Limb (tissue), 2 donors: ENCODE data around the gene NFS1.
"Not testable (repeated sequence)": the region's sequence is repeated elsewhere in the genome, so short reads cannot be mapped to it uniquely, and the experiment has no call there.

Experiments
- DNase-seq, 2 donors: peaks; one replicate each; pipeline ENCODE4 v3.0.0-alpha.2; 2016; ENCODE audit errors: extremely low spot score in 2 of 2

NFS1 gene

DNA sequence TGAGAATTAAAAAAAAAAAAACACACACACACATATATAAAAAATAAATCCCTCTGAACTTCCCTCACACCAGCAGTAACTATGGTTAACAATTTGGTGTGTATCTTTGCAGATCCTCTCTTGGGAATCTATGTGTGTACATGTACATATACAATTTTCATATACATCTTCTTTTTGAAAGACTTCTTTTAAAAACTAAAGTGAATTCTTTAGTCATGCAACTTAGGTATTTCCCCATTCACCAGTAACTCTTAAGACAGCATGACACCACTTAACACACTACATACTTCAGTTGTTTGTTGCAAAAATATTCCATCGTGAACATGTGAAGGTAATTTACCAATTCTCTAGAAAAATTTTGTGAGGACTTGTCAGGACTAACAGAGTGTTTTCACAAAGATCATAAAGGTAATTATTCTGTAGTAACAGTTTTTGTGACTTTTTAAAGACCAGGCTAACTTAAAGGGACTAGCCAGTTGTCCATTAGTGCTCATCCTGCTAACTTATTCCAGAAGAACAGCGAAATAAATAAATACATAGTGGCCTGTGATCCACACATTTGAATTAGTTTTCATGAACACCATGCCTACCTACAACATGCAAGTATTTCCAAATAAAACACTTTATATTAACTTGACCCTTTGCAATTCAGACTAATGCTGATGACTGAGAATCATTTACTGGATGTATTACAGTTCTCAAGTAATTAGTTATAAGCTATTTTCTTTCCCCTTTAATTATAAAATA is 30.9 kb upstream of the NFS1 start:
- no peak for DNase-seq

- no peak for DNase-seq
Measured at GRCh38 chr20:35729283-35729807, 30.2 kb upstream of the NFS1 start.

DNA sequence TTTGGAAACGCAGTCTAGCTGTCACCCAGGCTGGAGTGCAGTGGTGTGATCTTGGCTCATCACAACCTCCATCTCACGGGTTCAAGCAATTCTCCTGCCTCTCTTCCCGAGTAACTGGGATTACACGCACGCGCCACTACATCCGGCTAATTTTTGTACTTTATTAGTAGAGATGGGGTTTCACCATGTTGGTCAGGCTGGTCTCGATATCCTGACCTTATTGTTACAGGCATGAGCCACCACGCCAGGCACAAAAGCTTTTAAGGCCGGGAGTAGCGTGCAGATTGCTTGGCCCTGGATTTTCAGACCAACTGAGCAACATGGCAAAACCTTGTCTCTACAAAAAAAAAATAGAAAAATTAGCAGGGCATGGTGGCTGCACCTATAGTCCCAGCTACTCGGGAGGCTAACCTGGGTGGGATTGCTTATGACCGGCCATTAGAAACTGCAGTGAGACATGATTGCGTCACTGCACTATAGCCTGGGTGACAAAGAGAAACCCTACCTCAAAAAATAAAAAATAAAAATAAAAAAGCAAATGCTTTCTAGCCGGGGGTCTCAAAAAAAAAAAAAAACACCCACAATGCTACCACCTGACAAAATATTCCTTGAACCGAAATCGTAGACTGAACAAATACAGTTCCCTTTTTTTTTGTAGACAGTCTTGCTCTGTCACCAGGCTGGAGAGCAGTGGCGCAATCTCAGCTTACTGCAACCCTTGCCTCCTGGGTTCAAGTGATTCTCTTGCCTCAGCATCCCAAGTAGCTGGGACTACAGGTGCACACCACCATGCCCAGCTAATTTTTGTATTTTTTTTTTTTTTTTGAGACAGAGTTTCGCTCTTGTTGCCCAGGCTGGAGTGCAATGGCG is 27.9 kb upstream of the NFS1 start:
- no peak for DNase-seq

GRCh38 chr20:35724321-35725230 is 25.4 kb upstream of the NFS1 start:
- no peak for DNase-seq

DNA sequence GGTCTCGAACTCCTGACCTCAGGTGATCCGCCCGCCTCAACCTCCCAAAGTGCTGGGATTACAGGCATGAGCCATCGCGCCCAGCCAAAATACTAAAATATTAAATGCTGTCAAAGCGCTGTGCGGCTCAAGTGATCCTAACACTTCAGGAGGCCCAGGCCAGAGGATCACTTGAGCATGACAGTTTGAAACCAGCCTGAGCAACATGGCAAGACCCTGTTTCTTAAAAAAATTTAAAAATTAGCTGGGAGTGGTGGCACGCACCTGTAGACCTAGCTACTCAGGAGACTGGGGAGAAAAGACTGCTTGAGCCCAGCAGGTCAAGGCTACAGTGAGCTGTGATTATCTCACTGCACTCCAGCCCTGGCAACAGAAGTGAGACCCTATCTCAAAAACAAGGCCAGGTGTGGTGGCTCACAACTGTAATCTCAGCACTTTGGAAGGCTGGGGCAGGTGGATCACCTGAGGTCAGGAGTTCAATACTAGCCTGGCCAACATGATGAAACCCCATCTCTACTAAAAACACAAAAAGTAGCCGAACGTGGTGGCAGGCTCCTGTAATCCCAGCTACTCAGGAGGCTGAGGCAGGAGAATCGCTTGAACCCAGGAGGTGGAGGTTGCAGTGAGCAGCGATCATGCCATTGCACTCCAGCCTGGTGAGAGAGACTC is 24.6 kb upstream of the NFS1 start:
- not testable (repeated sequence) for DNase-seq

GRCh38 chr20:35723275-35723639 is 24.1 kb upstream of the NFS1 start:
- not testable (repeated sequence) for DNase-seq

DNA sequence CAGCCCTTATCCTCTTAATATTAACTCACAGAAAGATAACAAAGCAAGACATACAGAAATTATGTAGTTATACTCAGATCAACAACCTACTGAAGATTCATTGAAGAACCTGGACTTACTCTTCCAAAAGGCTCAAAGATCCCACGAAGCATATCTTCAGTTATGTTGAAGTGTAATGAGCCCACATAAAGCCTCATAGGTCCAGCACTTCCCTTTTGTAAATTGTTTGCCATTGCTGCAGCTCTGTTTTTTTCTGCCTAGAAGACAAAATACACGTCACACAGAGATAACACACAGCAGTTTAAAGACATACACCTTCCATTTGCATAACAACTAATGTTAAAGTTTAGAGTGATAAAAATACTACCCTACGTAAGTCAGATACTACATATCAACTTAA is 22.5 kb upstream of the NFS1 start:
- no peak for DNase-seq

DNA sequence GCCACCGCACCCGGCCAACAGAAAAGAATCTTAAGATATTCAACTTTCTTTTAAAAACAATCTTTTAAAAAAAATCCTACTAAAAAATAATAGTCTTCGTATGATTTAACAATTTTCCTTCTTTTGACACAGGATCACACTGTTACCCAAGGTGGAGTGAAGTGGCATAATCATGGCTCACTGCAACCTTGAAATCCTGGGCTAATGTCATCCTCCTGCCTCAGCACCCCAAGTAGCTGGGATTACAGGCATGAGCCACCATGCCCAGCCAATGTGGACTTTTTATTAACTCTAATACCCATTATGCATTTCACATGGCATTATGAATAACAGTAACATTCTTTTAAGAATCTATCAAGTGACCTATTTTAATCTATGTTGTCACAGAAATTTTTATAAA is 22.1 kb upstream of the NFS1 start:
- DNase-seq = no peak

GRCh38 chr20:35720165-35721123 is 21.3 kb upstream of the NFS1 start:
- no peak for DNase-seq

GRCh38 chr20:35719717-35720116 is 20.6 kb upstream of the NFS1 start:
- no peak for DNase-seq

- DNase-seq = no peak
Measured at GRCh38 chr20:35718972-35719635, 20.0 kb upstream of the NFS1 start.

DNA sequence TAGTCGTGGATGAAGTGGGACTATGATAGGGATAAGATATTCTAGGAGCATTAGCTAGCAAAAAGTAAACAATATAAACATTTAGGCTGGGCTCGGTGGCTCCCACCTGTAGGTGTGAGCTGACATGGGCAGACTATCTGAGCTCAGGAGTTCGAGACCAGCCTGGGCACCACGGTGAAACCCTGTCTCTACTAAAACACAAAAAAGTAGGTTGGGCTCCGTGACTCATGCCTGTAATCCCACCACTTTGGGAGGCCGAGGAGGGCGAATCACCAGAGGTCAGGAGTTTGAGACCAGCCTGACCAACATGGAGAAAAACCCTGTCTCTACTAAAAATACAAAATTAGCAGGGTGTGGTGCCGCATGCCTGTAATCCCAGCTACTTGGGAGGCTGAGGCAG is 19.2 kb upstream of the NFS1 start:
- not testable (repeated sequence) for DNase-seq

GRCh38 chr20:35716330-35716729 is 17.2 kb upstream of the NFS1 start:
- DNase-seq = no peak

DNA sequence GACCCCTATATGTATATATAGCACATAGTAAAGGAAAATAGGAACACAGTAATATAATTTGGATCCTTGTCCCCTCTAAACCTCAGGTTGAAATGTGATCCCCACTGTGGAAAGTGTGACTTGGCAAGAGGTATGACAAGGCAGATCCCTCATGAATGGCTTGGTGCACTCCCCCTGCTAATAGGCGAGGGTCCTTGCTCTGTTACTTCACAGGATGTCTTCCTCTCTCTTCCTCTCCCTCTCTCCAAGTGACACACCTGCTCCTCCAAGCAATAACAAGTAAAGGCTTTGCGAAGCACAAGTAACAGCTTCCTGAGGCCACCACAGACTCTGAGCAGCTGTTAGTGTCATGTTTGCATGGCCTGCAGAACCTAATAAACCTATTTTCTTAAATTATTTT is 16.5 kb upstream of the NFS1 start:
- no peak for DNase-seq

DNA sequence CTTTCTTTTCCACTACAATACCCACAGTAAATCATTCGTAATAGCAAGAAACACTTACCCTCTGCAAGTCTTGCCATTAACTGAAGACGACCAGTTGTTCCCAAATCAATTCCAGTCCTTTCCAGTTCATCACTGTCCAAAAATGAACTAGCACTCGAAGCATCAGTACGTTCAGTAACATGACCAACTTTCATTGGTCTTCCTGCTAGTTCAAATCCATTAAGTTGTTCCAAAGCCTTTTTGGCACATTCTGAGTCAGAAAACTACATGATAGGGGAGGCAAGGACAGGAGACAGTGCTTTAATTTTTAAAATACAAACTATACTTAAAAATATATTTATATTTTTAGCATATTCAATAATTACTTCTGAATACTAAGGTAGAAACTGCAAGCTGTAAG is 15.0 kb upstream of the NFS1 start:
- DNase-seq = no peak

- not testable (repeated sequence) for DNase-seq
Measured at GRCh38 chr20:35713120-35713519, 14.0 kb upstream of the NFS1 start.

DNA sequence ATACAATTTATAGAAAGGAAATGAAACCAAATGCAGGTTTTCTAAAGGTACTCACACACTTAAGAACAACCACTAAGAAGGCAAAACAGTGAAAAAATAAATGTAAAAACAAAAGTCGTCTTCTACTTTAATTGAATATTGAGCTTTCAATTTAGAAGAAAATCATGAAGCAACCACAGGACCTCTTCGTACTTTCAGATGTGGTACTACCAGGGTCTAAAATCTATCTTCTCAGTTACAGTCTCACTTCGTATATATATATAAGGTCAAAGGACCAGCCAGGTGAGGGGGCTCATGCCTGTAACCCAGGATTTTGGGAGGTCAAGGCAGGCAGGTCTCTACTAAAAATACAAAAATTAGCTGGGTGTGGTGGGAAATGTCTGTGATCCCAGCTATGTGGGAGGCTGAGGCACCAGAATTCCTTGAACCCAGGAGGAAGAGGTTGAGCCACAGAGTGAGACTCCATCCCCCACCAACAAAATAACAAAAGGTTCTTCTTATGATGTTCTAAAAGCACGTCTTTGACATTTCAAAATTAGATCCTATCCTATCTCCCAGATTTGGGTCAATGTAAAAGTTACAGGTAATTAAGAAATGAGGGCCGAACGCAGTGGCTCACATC is 12.5 kb upstream of the NFS1 start:
- DNase-seq = no peak

DNA sequence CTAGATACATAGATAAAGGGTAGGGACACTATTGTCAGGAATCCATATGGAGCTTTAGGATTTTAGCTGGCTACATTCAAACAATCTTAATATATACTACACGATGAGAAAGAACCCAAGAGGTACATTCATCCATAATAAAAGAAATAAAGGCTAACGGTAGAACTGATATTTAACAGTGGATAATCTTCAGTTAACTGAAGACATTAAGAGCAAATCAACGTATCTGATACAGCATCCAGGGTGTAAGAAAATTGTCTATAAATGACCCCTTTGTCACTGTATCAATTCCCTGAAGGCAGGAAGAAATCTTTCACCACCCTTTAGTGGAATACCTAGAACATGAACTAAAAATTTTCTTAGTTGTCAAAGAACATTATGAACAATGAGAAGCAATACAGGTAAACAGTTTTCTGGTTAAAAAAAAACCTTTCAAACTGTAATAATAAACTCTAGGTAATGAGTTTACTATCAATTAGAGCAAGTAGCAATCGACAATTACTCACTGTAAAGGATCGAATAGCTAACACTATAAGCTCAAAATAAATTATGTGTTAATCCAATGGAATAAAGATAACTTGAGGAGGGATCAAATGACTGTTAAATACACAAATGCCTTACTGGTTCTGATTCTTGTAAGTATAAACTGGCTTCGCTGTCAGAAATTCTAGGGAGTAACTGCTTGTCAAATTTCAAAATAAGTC is 11.9 kb upstream of the NFS1 start:
- no peak for DNase-seq
